NOMO-1 treated with dmso at 0.1 percent for 144 hours (cell line): ENCODE results near the gene SKAP2.

Experiments
- DNase-seq: peaks from one replicate; lab custom pipeline; 2025; ENCODE audit not compliant: unreplicated experiment; lab: John Stamatoyannopoulos, UW

The SKAP2 gene, protein sequence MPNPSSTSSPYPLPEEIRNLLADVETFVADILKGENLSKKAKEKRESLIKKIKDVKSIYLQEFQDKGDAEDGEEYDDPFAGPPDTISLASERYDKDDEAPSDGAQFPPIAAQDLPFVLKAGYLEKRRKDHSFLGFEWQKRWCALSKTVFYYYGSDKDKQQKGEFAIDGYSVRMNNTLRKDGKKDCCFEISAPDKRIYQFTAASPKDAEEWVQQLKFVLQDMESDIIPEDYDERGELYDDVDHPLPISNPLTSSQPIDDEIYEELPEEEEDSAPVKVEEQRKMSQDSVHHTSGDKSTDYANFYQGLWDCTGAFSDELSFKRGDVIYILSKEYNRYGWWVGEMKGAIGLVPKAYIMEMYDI

DNA sequence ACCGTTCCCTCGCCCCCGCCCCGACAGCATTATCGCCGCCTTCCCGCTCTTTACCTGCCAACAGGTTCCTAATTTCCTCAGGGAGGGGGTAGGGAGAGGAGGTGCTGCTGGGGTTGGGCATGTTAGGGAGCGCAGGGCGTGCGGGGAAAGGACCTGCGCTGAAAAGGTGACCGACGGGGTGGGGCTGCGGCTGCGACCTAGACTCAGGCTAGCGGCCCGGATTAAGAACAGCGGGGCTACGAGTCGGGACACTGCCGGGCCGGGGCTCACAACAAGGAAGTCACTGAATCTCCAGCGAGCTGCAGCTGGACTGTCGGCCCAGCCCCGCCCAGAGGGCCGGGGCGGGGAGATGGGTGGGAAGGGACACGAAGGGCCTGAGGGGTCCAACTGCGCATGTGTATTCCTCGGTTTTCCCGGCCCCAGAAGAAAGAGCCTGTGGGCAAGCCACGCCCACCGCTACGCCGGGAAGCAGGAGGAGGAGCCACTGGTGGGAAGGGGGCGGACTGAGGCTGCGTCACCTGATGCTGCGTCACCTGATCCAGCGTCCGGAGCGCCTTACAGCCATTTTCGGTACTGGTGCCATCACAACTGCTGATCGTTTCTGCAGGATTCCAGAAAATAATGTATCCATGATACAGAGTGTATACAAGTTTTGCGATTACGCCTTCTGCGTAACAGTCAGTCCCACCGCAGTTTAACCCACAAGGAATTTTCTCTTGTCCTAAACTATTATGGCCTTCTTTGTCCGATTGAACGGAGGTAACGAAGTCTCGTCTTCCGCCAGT, at the start of gene SKAP2:
Gene SKAP2, minus strand, starts transcription at position 282 of the 785 bp plus-strand sequence. Its CDS starts 161 bp downstream, at position 121.
- peak; percentile 98 for DNase-seq

DNA sequence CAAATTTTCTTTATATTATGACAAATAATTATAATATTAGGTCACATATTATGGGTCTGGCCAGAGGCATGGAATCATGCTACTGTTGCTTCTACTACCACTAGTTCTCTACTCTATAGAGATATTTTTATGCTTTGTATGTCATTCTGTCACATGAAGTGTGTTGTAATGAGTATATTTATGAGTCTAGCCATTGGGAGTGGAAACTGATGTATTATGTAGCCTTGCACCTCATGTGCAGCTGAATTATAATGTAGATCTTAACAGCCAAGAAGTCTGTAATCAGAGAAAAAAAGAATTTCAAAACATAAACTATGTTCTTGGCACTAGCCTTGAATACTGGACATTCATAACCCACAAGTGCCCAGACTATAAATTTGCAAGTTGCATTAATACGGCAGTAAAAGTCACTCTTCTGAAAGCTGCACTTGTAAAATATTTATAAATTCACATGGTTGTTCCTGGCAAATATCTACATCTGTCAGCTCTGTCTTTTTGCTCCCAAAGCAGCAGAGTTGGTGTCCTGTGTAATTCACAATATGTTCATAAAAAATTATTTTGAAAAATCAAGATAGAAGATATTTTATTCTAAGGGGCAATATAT, 48.6 kb upstream of the SKAP2 start:
- DNase-seq = no peak

DNA sequence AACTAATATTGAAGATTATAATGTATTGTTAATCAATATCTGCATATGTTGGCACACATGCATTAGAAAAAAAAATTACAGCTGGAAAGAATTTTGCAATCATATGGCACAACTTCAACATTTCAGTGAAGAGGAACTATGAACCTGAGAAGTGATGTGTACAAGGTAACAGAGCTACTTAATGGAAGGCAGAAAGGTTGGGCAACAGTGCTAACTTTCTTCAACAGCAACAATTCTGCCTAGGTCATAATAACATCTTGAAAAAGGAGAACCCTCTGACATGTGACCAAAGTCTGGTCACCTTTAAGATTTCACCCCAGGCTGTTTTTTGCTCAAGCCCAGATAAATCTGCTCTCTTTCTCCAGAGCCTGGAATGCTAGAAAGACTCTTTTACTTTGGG, 47.9 kb upstream of the SKAP2 start:
- peak; percentile 85 for DNase-seq

DNA sequence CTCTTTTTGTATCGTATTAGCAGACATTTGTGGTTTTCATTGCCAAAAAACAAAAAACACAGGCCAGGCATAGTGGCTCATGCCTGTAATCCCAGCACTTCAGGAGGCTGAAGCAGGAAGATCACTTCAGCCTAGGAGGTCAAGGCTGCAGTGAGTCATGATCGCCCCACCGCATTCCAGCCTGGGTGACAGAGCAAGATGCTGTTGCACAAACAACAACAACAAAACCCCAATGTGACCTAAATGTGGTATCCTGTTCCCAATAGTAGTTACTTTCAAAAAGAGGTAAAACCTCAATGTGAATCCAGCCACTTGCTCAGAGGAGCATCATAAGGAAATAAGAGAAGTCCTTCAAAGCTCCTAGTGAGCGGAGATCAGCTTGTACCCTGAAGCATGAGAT, 45.8 kb upstream of the SKAP2 start:
- DNase-seq = no peak

DNA sequence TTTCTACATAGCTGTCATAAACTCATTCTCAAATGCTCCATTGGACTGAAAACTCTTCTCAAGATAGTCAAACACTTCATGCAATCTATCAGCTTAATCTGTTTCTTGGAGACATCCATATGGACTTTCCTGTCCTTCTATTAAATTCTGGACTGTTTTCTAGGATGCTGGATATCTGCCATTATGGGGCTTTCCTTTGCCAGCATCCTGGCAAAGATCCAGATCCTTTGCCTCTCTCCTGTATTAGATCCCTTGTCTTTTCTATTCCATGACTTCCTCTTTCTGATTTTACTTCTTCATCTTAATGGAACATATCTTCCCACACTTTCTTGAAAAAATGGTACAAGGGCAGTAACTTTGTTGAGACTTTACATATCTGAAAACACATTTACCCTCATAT, 35.9 kb upstream of the SKAP2 start:
- no peak for DNase-seq

DNA sequence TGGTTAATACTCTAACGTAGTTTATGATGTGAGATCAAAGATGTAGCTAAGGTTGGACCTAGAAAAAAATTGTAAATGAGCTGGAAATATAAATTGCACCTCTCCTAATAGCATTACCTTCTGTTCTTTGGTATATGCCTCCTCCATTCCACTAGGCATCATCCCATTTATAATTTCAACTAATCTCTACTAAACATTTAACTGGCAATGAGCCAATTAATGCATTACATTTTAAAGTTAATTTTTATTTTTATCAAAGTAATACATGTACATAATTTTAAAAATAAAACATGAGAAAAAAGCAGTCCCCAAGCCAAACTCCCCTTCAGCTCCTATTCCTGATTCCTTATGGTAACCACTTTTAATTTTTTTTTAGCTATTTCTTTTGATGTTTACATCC, 35.1 kb upstream of the SKAP2 start:
- DNase-seq = no peak

DNA sequence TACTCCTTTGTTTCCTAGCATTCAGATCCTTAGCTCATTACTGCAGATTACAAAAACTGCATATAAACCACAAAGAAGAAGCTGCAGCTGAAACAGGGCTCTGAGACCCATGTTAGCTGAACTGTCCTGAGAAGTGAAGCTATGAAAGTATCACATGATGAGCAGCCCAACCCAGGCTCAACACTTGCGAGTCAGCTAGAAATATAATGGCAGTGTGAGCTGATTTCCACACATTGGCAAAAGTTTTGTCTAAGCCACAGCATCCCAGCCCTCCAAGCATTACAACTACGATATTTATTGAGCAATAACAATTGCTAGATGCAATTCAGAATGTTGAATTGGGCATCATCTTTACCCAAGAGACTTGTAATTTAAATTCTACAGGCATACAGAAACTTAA, 34.5 kb upstream of the SKAP2 start:
- DNase-seq = no peak

DNA sequence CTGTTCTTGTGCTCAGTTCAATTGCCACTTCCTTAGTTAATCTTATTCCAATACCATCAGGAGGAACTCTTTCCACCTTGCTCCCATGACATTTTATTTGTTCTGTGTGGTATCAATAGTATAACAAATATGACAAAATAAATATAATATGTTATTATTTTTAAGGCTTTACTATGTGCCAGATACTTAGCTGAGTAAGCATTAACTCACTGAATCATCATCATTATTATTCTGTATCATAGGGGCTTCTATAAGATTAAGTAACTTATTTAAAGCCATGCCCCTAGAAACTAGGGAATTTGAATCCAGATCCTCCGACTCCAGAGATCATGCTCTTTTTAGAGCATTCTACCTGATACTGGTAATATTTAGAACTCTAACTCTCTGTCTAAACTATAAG, 33.5 kb upstream of the SKAP2 start:
- DNase-seq = no peak

DNA sequence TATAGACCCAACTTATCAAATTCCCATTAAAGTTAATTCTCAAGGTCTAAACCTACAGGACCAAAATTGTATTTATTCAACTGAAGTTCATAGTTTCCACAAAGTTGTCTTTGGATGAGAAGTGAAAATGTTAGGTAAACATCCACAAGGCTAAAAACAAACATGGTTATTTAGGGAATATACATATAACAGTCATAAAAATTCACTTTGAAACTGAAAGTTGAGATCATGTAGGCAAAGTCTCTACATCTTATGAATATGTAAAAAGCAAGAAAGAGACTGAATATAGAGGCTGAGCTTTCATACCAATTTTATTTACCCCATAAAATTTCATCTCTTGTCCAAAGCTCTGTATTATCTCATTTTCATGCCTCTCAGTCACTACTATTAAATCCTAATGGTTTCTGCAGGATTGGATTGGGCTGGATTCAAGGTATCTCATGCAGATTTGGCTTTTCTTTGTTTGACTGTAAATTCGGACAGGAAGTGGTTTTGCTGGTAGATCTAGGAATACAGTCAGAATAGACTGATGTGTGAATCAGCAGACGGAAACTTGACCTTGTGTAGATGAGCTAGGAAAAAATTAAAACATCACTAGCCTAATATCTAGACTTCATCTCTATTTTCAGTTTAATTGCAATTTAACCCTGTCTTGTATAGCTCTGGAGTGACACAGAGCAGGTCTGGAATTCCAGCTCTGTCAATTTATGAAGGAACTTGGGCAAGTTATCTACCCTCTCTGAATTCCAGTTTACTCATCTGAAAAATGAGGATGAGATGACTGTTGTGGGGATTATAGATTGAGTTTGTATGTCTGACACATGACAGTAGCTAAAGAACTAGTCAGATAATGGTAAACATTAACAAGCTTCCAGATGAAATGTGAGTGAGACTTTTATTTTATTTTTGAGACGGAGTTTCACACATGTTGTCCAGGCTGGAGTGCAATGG, 27.3 kb upstream of the SKAP2 start:
- DNase-seq = no peak

DNA sequence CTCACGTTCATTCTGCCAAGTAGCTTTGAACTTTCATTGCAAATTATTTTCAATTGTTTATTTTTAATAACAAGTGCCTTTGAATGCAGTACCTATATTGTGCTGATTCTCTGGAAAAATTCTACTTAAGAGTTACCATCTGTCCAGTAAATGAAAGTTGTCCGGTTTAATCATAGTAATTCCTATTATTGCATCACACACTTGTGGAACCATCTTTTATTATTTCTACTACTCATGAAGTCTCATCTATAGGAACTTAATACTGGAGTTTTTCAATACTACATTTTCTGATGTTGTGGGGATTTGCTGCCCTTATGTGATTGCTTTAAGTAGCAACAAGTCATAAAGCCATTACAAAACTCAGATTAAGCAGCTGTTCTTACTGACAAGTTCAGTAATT, 16.5 kb upstream of the SKAP2 start:
- DNase-seq = no peak

DNA sequence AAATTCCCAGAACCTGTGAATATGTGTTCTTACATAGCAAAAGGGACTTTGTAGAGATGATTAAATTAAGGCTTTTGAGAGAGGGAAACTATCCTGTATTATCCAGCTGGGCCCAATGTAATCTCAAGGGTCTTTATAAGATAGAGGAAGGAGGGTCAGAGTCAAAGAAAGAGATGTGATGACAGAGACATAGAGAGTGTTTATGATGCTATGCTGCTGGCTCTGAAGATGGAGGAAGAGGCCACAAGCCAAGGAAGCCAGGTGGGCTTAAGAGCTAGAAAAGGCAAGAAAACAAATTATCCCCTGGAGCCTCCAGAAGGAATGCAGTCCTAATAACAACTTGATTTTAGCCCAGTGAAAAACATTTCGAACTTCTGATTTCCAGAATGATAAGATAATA, 15.3 kb upstream of the SKAP2 start:
- DNase-seq = no peak

DNA sequence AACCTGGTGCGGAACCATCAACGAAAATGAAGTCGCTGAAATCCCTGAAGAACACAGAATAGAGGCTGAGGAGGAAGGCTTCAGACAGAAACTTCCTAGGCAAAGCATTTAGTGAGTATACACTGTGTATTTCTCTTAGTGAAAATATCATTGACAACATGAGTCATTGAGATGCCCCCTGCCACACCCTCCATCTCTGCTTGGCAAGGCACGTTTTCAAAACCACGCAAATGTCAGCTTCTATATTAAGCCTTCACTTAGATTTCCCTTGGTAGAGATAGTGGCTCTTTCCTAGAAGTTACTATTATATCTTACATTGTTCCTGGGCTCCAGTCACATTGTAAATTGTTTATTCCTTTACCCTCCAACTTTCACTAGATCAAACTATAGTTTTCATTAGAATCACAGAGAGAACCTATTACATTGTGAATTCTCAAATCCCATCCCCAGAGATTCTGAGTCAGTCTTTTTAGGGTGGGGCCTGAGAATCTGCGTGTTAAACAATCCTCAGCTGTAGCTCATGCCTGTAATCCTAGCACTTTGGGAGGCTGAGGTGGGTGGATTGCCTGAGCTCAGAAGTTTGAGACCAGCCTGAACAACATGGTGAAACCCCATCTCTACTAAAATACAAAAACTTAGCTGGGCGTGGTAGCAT, 4.6 kb upstream of the SKAP2 start:
- no peak for DNase-seq

DNA sequence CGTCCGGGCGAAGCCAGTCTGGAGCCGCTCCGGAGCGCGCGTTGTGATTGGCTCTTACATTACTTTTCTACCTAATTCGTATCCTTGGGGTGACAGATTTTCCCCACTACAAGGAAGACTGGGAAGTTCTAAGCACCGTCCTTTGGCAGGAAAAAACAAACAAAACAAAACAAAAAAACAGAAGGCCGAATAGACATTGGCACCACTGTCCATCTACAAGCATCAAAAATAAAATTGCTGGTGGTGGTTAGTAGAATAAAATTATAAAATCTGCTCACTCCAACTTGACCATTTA, 651 bp upstream of the SKAP2 start:
- no peak for DNase-seq

DNA sequence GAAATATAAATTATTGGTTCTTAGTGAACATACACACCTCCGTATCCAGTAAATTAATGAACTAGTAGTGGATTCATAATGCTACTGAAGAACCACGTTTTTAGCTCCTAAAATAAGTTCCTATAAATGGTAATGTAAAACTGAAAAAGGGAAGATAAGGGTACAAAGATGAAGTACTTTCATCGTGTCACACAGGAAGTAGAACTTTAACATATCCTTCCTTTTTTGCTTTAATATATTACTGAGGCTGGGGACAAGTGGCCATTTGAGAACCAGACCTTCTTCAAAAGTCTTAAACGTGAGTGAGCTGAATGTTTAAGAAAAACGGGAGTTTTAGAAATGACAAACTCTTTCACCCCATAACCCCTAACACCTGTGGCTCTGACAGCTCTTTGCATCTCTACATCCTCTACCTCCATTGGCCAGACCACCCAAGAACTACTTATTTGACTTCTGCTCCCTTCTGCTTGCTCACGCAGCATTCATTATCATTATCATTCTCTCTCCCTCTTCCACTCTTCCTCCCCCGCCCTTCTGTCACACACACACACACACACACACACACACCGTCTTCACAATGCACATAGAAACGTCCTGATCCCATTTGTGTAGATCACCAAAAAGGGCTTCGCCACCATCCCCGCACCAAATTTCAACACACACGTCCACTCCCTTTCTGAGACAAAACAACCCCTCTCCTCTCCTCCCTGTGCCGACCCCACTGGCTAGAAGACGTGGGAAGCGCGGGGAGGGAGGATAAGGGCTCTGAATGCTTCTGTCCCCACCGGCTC, 677 bp downstream of the SKAP2 start:
- peak; percentile 70 for DNase-seq

DNA sequence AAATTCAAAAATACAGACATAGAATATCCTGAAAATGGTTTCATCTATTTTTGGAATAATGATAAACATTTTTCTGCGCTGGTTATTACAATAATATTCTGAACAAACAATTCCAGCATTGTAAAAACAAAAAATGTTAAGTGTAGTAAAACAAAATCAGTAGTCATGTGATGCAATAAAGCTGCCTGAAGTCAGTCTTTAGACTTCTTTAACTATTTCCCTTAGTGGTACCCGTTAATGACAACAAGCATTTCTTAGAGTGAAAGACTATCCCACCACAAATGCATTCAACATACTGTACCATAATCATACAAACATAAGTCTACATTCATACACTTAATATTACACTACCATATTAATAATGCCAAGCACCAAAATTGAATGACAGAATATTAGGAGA, 1.6 kb downstream of the SKAP2 start:
- no peak for DNase-seq

DNA sequence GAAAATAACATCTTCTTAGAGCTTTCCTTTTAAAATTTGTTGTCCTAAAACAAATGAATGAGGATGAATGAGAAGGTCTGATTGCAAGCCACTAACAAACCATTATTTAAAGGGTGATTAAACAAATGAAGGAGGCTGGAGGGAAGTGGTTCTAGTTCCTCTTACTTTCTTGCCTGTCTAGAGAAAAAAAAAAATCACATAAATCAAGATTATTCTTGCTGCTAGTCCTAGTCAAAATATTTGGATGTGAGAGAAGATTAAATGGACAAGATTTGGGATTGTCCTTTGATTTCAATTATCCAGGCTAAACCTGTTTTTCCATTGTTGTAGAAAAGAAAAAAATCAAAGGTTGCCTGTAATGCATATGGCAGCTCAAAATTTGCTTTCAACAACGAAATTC, 3.3 kb downstream of the SKAP2 start:
- DNase-seq = peak; percentile 49

DNA sequence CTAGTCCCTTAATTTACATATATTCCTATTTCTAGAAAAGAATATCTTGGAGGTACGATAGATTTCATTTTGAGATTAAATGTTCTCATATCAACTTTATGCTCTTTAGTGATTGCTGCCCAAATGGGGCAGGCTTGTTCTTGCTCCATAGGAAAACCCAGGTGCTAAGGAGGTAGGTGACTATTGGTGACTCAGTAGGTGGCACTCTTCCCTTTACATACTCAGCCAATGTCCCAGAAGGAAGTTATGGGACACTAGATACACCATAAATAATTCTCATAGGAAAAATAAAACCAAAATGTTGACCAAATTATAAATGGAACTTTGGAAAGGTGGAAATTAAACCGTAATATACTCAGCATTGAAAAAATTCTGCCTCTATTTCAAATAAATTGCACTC, 4.0 kb downstream of the SKAP2 start:
- no peak for DNase-seq

DNA sequence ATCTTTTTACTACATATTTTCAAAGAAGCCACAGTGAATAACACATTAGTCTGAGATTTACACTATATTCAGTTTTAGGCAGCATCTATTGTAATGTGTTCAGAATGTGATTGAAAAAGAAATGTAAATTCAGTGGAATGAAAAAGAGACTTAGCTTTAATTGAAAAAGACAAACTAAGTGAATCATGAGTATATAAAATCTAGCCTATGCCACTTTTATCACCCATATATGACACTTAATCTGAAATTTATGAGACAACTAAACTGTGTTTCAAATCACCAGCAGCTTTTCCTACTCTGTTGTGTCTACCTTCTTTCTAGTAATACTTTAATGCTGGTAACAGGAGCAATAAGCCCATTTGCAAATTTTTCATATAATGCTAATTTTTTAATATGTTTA, 4.7 kb downstream of the SKAP2 start:
- no peak for DNase-seq

DNA sequence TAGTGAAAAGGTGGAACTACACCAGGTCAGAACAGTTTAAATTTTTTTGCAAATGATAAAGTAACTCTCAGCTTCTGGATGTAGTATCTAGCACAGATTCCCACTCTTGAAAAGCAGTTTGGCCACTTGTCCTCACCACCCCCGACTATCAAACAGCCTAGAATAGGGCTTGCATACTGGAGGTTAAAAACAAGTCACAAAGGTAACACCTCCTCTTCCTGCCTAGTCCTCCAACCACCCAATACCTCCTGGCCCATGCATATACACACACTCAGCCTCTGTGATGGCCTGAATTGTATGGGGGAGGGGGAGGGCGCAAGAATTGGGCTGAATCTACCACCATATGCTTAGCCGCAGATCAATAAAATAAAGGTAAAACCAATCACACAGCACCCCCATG, 5.7 kb downstream of the SKAP2 start:
- DNase-seq = no peak

DNA sequence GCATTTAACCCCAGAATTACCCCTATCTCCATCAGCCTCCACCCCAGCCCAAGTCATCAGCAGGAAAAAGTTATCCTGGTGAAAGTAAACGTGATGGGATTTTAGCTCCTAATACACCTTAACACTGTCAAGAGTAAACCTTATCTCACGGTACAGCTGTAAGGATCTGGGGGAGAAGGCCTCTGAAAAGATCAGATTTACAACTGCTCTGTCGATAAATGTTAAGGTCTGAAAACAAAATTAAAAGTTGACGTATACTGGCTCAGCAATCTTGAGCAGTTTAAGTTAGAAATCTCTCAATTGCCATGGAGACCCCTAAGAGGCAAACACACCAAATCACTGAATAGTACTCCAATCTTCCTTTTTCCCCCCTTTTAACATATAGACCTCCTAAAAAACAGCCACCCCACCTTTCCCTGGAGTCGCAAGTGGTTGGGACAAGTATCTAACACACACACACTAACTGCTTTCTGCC, 6.1 kb downstream of the SKAP2 start:
- DNase-seq = no peak
